T-helper 17 cell (primary cell): ENCODE measurements around the gene UPF1. TPM values are rescaled to one million over a fixed set of nuclear protein-coding genes. Genes with fewer than 3 reads are reported as not detected.
A peak's percentile ranks its signal among the peaks of the same experiment; 100 is the strongest.
"Not testable (repeated sequence)": the region's sequence is repeated elsewhere in the genome, so short reads cannot be mapped to it uniquely, and the experiment has no call there.

Experiments used
- ATAC-seq: fragments of 150-1000 bp; cut with Tn5 transposase; 2 replicates; pipeline ENCODE4 v1.10.0; 2021; ENCODE audit warnings: mild to moderate bottlenecking, moderate library complexity
- DNase-seq, 3 donors: peaks; one replicate each; pipeline versions ENCODE4 v3.0.0 to v3.0.0-alpha.2; 2020 to 2021
- H3K9me3 ChIP-seq: one replicate; pipeline ENCODE4 v1.7.0; 2013; ENCODE audit warnings: low read length, mild to moderate bottlenecking; ENCODE audit not compliant: control insufficient read depth, poor library complexity, severe bottlenecking
- H3K27ac Mint-ChIP-seq: one replicate; pipeline ENCODE4 v1.8.0; 2022; ENCODE audit warnings: mild to moderate bottlenecking, moderate library complexity, mixed read lengths
- H3K27me3 Mint-ChIP-seq: one replicate; pipeline ENCODE4 v1.8.0; 2022; ENCODE audit warnings: mixed read lengths
- H3K36me3 Mint-ChIP-seq: one replicate; pipeline ENCODE4 v1.8.0; 2022; ENCODE audit warnings: low read depth, mixed read lengths
- H3K4me1 Mint-ChIP-seq: one replicate; pipeline ENCODE4 v1.8.0; 2022; ENCODE audit warnings: mild to moderate bottlenecking, mixed read lengths
- H3K4me3 Mint-ChIP-seq: one replicate; pipeline ENCODE4 v1.8.0; 2022; ENCODE audit warnings: mild to moderate bottlenecking, moderate library complexity, mixed read lengths
- total RNA-seq, 4 donors: library from RNA in 2 of 4; stranded (reverse) in 2 of 4; gene quantifications; one replicate each; pipeline ENCODE4 v1.2.3 and lab custom pipeline; 2022 to 2026

The UPF1 gene
- total RNA-seq, 2 donors from 2014 or later = 135 to 143 TPM

DNA sequence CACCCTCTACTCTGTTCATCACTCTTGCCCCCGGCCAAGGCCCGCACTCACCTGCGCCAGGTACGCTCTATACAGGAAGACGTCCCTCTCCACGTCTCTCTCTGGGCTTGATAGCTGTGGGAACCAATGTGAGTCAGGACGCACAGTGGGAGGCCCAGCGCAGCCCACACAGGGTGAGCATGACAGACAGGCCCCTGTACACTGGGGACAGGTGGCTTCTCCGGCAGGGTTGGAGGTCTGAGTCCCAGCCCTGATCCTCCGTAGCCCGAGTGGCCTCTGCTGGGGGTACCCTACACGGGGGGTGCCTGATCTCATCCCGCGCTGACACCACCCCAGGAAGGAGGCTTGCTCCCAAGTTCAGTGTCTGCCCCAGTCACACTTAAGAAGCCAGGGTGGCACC lies 81.2 kb downstream of the UPF1 start:
- no peak for DNase-seq
- Mint-ChIP-seq H3K36me3 (peaks cover 5% of the 10 kb centered on the region), H3K27ac (no peak overlapping the region), H3K27me3 (no peaks in the 10 kb centered on the region), H3K4me1 (peaks cover 18% of the 10 kb centered on the region), H3K4me3 (no peak overlapping the region)
- H3K9me3 ChIP-seq = no peaks in the 10 kb centered on the region
- no peak for ATAC-seq

GRCh38 chr19:18913466-18913865 lies 81.7 kb downstream of the UPF1 start:
- H3K27me3 Mint-ChIP-seq = no peaks in the 10 kb centered on the region
- peaks cover 21% of the 10 kb centered on the region for H3K4me1 Mint-ChIP-seq
- no peak overlapping the region for H3K4me3 Mint-ChIP-seq
- H3K36me3 Mint-ChIP-seq = peaks cover 5% of the 10 kb centered on the region
- ATAC-seq = no peak
- DNase-seq = no peak
- no peak overlapping the region for H3K27ac Mint-ChIP-seq
- no peaks in the 10 kb centered on the region for H3K9me3 ChIP-seq

DNA sequence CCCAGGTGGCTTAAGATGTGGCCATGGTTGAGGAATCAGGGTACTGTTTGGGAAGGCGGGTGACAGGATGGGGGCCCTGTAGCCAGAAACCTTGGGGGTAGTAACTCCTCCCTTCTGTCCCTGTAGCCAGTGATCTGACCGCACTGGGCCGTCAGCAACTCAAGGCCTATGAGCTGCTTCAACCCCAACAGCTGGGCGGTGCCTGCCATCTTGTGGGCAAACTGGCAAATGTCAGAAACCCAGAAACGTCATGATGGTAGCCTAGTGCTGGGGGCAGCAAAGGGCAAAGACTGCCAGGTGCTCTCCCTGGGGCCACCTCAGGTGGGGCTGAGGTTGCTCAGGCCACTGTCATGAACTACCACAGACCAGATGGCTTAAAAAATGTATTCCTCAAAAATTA lies 83.9 kb downstream of the UPF1 start:
- DNase-seq (no peak), ATAC-seq (no peak)
- Mint-ChIP-seq H3K27me3 (no peaks in the 10 kb centered on the region), H3K4me1 (peaks cover 35% of the 10 kb centered on the region), H3K4me3 (no peak overlapping the region), H3K36me3 (peaks cover 5% of the 10 kb centered on the region), H3K27ac (no peak overlapping the region)
- H3K9me3 ChIP-seq = no peaks in the 10 kb centered on the region

DNA sequence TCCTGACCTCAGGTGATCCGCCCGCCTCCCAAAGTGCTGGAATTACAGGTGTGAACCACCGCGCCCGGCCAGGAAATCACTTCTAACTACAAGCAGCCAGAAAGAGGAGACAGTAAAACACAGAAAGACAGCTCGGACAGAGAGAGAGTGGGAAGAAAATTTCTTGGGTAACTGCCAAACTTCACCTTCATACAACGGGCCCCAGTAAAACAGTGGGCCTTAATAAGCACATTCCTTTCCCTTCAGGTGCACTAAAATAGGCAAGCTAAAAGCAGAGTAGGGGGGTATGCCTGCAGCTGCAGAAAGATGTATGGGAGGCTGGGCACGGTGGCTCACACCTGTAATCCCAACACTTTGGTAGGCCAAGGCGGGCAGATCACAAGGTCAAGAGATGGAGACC lies 85.8 kb downstream of the UPF1 start:
- H3K27me3 Mint-ChIP-seq, ATAC-seq, DNase-seq, H3K9me3 ChIP-seq, H3K36me3 Mint-ChIP-seq: not testable (repeated sequence)
- H3K27ac Mint-ChIP-seq = peak overlapping the region; percentile 95
- peaks cover 39% of the 10 kb centered on the region for H3K4me1 Mint-ChIP-seq
- H3K4me3 Mint-ChIP-seq = peak overlapping the region; percentile 96

Other genes with a start within 250 kb of the UPF1 start
- gene REX1BD, start 243.2 kb upstream of the UPF1 start, total RNA-seq = 10 to 100 TPM; 89.1 to 97.1 TPM
- not detected for gene CRLF1, start 225.2 kb upstream of the UPF1 start, total RNA-seq
- gene TMEM59L, start 219.1 kb upstream of the UPF1 start, total RNA-seq = under 1 TPM in 1 of 2 donors, not detected in 1; 0.29 TPM
- 10 to 100 TPM; 13.0 to 17.9 TPM for gene KLHL26, start 194.9 kb upstream of the UPF1 start, total RNA-seq
- gene CRTC1, start 148.3 kb upstream of the UPF1 start, total RNA-seq = 10 to 100 TPM; 14.4 to 15.3 TPM
- gene COMP, start 40.7 kb upstream of the UPF1 start, total RNA-seq = not detected
- not detected for gene CERS1, start 64.2 kb downstream of the UPF1 start, total RNA-seq
- 100 to 1,000 TPM; 166 to 185 TPM for gene COPE, start 87.4 kb downstream of the UPF1 start, total RNA-seq
- 10 to 100 TPM; 45.2 to 49.1 TPM for gene DDX49, start 87.8 kb downstream of the UPF1 start, total RNA-seq
- 1 to 10 TPM; 3.3 to 4.7 TPM for gene HOMER3, start 109.3 kb downstream of the UPF1 start, total RNA-seq
- gene SUGP2, start 201.6 kb downstream of the UPF1 start, total RNA-seq = 100 to 1,000 TPM; 109 to 127 TPM
- 10 to 100 TPM; 11.6 to 12.3 TPM for gene ARMC6, start 201.6 kb downstream of the UPF1 start, total RNA-seq
- gene SLC25A42, start 232.0 kb downstream of the UPF1 start, total RNA-seq = 10 to 100 TPM; 17.1 to 18.9 TPM